ENCODE results near the gene P3H1.
"Not testable (repeated sequence)": the region's sequence is repeated elsewhere in the genome, so short reads cannot be mapped to it uniquely, and the experiment has no call there.

P3H1 gene

DNA sequence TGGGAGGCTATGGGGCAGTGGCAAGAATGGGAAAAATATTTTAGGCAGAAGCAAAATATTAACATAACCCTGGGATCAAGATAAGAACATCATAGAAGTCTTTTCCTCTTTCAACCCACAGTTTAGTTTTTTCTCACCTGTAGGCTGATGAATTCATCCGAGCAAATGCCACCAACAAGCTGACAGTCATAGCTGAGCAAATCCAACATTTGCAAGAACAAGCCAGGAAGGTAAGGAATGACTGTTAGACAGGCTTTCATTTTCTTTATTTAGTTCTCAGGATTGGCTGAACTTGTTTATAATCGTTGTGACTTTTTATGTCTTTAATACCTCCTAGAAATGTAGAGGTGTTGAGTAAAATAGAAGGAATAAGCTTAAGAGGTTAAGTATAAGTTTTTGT, 6.6 kb upstream of the P3H1 start:
- no peak for DNase-seq

- no peak for DNase-seq
These were observed 3.0 kb upstream of the P3H1 start for GRCh38 chr1:42769811-42770210.

DNA sequence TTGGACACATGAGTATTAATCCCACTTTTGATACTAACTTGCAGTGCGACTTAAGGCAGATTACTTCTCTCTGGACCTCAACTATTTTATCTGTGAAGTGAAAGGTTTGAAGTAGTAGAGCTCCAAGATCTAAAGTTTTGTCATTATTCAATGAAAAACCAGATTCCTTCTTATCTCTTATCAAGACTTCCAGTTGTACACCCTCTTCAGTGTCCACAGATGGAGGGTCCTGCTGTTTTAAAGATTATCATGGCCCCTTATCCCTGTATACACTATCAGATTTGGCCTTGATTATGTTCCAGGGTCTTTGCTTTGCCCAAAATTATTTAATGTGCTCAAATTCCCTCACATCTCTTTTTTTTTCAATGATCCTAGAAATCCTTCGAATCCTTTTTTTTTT, 1.3 kb upstream of the P3H1 start:
- DNase-seq: no peak

DNA sequence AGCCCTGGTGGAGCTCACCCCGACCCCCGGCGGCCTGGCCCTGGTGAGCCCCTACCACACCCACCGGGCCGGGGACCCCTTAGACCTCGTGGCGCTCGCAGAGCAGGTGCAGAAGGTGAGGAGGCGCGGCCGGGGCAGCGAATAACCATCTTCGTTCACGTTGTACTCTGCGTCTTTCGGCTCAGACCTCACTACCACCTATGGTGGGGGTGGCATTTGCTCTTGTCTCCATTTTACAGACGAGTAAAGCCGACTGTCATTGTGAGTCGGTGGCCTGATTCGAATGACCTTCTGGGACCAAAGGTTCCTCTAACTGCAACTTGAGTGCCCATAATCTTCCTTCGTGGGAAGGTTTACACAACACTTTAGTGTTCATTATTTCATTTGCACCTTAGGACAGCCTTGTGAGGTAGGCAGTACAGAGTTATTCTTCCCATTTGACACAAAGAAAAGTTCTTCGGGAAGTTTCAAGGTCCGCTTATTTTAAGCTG, 727 bp upstream of the P3H1 start:
- DNase-seq: no peak

- DNase-seq: peak; percentile 86
These were observed 742 bp downstream of the P3H1 start for GRCh38 chr1:42765832-42766740.

- DNase-seq: no peak
These were observed 1.6 kb downstream of the P3H1 start for GRCh38 chr1:42765269-42765668.

DNA sequence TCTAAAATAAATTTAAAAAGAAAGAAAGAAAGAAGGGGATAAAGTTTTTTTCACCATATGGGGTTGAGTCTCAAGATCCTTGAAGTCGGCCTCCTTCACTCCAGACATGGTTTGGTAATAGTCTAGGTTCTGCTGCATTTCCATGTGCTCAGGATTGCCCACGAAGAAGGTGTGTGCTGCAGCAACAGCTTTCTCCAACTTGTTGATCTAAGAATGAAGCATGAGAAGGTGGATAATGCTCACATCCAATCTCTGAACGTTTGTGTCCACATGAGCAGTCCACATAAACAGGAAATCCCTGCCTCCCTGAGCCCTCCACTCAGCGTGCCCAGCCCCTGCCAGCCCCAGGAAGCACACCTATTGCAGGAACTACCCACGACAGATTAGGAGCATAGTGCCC, 4.6 kb downstream of the P3H1 start:
- no peak for DNase-seq

DNA sequence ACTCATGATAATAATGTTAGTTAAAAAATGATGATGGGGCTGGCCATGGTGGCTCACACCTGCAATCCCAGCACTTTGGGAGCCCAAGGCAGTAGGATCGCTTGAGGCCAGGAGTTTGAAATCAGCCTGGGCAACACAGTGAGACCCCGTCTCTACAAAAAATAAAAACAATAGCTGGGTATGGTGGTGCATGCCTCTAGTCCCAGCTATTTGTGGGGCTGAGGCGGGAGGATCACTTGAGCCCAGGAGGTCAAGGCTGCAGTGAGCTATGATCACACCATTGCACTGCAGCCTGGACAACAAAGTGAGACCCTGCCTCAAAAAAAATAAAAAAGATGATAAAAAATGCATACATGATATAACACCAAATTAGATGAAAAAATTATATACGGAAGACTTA, 5.3 kb downstream of the P3H1 start:
- DNase-seq: no peak

DNA sequence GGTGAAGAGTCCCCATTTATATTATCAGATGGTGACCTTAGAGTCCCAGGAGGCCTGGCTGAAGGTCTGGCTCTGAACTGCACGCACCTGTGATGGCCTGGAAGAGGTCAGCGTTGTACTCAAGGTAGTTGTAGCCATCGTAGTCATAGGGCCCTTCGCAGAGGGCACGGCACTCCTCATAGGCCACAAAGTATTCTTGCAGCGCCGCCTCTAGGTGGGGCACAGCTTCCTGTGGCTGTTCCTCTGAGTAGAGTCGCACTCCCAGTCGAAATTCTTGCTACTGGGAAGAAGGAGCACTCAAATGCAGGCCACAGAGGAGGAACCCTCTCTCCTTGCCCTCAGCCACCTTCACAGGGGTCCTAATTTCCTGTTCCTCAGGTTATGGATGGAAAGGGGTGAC, 7.7 kb downstream of the P3H1 start:
- no peak for DNase-seq

GRCh38 chr1:42758641-42759040, 8.2 kb downstream of the P3H1 start:
- no peak for DNase-seq

DNA sequence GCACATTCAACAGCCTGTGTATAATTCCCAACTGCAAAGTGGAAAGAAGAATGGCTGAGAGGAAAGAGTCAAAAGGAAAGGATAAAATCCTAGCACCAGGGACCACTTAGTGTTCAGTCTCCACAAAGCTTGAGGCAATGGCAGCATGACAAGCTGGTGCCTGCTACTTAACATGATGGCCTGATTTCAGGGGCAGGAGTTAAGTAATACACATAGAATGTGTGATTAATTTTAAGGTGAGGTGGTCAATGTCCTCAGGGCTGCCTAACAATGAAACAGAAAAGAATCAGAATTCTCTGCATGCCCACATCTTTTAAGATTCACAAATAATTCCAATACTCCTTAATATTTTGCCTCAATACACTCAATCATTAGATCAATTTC, 8.9 kb downstream of the P3H1 start:
- no peak for DNase-seq

- peak; percentile 69 for DNase-seq
These were observed 9.6 kb downstream of the P3H1 start for GRCh38 chr1:42756956-42757891.

DNA sequence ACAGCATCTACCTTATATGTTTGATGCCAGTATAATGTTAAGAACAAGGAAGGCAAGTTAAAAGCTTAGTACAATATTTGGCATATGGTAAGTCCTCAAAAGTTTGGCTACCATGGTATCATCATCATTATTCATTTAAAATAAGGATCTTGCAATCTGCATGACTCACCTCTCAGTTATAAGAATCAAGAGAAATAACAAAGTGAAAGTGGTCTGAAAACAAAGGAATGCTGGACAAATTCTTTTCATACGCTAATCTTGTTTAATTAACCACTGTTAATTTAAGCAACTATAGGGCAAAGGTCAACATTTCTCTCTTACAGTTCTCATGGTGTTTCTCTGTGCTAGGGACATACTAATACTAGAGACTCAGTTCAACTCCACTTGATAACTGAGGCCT, 13.8 kb downstream of the P3H1 start:
- DNase-seq: peak; percentile 43

GRCh38 chr1:42752284-42752683, 14.5 kb downstream of the P3H1 start:
- no peak for DNase-seq

GRCh38 chr1:42751511-42752070, 15.2 kb downstream of the P3H1 start:
- not testable (repeated sequence) for DNase-seq

- no peak for DNase-seq
These were observed 16.8 kb downstream of the P3H1 start for GRCh38 chr1:42750041-42750440.

DNA sequence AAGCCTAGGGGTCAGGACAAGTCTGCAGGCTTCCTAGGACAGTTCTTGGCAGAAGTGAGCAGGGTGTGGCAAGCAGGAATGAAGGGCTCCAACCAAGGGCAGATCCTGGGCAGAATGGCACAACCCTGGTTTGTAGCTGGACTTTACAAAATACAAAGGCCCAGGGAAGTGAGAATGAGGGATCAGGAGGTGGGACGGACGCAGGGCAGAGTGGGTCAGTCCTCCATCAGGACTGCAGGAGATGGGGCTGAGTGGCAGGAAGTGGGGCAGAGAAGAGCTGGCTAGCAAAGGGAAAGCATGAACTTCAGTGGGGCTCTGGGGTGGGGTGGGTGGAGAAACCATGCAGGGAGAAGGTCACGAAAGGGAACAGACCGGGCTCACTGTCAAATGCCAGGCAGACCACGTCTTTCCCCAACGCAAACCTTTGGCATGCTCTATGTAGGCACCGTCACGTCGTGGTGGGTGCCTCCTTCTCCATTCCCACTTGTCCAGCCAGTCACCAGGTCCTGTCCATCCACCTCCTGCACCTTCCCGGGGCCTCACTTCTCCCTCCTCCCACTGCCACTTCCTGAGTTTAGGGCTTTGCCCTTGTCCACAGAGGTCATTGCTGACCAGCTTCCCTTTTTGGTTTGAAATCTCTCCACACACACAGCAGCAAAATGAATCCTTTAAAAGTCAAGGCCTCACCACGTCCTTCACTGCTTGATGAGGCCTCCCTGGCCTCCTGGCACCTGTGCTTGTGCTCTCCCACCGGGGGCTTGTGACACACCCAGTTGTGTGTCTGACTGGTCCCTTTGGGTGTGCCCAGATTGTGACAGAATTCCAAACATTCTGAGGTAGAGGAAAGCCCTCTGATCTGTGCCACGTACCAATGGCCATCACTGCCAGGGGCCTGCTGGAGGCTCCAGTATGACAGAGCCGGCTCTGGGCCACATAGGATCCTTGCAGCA, 18.1 kb downstream of the P3H1 start:
- no peak for DNase-seq

GRCh38 chr1:42748021-42748420, 18.8 kb downstream of the P3H1 start:
- DNase-seq: no peak

- no peak for DNase-seq
These were observed 19.7 kb downstream of the P3H1 start for GRCh38 chr1:42747125-42747524.

DNA sequence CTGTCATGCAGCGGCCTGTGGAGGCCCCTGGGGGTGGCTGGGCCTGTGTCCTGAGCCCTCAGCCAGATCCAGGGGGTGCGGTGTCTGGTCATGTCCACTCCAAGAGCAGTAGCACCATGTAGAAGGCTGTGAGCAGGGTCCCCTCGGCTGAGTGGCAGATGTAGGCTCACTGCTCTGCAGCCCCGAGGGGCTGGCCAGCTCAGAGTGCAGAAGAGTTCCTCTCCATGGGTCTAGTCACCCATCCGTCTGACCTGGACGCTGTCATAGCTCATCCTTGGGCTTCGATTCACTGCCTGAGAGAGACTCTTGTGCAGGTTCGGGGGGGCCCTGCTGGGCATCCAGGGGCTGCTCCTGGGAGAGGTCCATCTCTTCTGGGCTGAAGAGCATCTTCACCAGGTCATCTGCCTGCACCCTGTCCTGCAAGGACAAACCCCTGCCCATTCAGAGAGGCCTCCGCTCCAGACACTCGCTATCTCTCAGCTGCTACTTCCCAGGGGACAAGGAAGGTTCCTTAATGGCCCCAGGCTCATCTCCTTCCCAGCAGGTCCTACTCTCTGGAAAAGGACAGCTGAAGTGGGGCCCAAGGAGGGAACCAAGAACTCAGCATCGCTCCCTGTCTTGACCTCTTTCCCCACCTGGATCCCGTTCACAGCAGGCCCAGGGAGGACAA, 20.3 kb downstream of the P3H1 start:
- no peak for DNase-seq

- no peak for DNase-seq
These were observed 21.0 kb downstream of the P3H1 start for GRCh38 chr1:42745851-42746250.

DNA sequence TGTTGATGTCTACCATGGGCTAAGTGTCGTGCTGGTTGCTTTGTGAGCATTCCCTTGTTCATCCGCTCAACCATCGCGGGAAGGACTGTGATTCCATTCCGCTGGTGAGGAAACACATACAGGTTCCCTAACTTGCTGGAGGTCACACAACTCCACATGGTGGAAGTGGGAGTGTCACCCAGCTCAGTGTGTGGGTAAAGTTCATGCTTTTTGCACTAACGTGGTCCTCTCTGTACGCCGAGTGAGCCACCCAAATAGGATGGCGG, 22.7 kb downstream of the P3H1 start:
- DNase-seq: no peak

Data from fibroblast of skin of scalp (primary cell).